ENCODE data around the gene TBC1D22A. TPM values are rescaled to one million over a fixed set of nuclear protein-coding genes. Genes with fewer than 3 reads are reported as not detected.

TBC1D22A gene
- total RNA-seq, 4 donors from 2014 or later: 31.2 to 111 (median 41.8) TPM

DNA sequence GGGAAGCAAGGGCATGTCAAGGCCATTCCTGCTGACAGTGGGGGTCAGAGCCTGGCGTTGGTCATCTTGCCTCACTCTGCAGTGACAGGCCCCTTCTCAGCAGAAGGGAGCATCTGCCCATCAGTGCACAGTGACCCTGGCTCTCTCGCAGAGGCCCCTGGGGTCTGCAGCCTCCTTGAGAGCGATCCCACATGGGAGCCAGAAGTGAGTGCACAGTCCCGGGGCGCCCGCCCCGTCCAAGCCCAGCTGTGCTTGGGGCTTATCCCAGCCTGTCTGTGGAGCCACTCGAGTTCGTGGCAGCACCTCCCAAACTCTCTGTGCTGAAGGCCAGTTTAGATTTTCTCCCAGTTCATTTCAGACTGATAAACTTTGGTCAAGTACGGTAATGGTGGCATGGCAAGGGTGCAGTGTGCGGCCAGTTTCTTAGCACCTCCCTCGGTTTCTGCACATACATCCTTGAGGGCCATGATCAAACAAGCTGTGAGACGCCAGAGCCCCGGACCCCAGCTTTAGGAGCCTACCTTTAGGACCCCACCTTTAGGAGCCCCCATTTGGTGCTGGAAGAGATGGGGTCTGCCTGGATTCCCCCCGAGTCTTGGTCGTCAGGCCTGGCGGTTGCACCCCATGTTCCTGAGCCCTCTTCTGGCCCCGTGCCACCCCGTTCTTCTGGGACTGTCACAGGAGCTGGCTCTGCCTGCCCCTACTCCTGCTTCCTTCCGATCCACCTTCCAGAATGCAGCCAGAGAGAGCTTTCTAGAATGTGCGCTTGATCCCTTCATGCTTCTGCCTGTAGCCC, 369.4 kb downstream of the TBC1D22A start:
- Histone ChIP-seq H3K4me3 (no peak overlapping the region), H3K9me3 (no peaks in the 10 kb centered on the region), H3K4me1 (peaks cover 0 to 11% (median 2%) of the 10 kb centered on the region in 4 donors), H3K27me3 (no peaks in the 10 kb centered on the region), H3K36me3 (no peaks in the 10 kb centered on the region), H3K27ac (no peak overlapping the region)
- 95% methylated on average over 21 of the region's 21 CpGs; no CpG with 5 or more reads in 1 of the 2 donors for WGBS, 2 donors (ENCODE audit: low coverage in 1 of 2)
- in situ Hi-C loops (cut with MboI; ENCODE audit: low pct_ligation_motif_present in 1 of 4, low pct_unique_long_range_greater_than_20kb in 1 of 4, low sequenced_read_pairs in 3 of 4) (no loop called here), intact Hi-C loops (cut with DNase I; ENCODE audit: low total_unique reads) (no loop called here)
- TF ChIP-seq POLR2A (IDR thresholded peaks at IDR 0.05) (no peak), EP300 (IDR thresholded peaks at IDR 0.05; ENCODE audit: low read depth) (no peak), POLR2AphosphoS5 (IDR thresholded peaks at IDR 0.05) (no peak)
- TF ChIP-seq, protein P1, sequence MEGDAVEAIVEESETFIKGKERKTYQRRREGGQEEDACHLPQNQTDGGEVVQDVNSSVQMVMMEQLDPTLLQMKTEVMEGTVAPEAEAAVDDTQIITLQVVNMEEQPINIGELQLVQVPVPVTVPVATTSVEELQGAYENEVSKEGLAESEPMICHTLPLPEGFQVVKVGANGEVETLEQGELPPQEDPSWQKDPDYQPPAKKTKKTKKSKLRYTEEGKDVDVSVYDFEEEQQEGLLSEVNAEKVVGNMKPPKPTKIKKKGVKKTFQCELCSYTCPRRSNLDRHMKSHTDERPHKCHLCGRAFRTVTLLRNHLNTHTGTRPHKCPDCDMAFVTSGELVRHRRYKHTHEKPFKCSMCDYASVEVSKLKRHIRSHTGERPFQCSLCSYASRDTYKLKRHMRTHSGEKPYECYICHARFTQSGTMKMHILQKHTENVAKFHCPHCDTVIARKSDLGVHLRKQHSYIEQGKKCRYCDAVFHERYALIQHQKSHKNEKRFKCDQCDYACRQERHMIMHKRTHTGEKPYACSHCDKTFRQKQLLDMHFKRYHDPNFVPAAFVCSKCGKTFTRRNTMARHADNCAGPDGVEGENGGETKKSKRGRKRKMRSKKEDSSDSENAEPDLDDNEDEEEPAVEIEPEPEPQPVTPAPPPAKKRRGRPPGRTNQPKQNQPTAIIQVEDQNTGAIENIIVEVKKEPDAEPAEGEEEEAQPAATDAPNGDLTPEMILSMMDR (IDR thresholded peaks at IDR 0.05): no peak
- no peak for DNase-seq

DNA sequence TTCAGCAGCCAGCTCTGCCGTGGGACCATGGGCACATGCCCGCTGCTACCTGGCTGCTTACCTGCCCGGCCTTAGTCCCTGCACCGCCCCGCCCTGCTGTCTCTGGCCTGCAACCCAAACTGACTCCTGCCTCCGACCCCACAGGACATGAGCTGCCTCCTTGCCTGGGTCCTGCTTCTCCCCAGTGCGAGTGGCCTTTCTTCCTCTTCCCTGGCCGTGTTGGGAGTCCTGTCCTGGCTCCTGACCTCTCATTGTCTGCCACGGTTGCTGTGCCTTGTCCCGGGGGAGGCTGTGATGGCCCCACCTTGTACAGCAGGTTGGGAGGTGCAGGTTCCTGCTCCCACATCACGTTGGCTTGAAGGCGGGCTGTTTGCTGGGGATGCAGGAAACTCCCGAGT, 370.0 kb downstream of the TBC1D22A start:
- intact Hi-C loops (cut with DNase I; ENCODE audit: low total_unique reads) (no loop called here), in situ Hi-C loops (cut with MboI; ENCODE audit: low pct_ligation_motif_present in 1 of 4, low pct_unique_long_range_greater_than_20kb in 1 of 4, low sequenced_read_pairs in 3 of 4) (no loop called here)
- Histone ChIP-seq H3K36me3 (no peaks in the 10 kb centered on the region), H3K9me3 (no peaks in the 10 kb centered on the region), H3K27me3 (no peaks in the 10 kb centered on the region), H3K4me3 (no peak overlapping the region), H3K4me1 (peaks cover 0 to 11% (median 2%) of the 10 kb centered on the region in 4 donors), H3K27ac (no peak overlapping the region)
- WGBS, 2 donors (ENCODE audit: low coverage in 1 of 2): 87% methylated on average over 12 of the region's 13 CpGs; no CpG with 5 or more reads in 1 of the 2 donors
- DNase-seq: no peak
- TF ChIP-seq, protein P1 (IDR thresholded peaks at IDR 0.05): no peak
- TF ChIP-seq POLR2AphosphoS5 (IDR thresholded peaks at IDR 0.05) (no peak), POLR2A (IDR thresholded peaks at IDR 0.05) (no peak), EP300 (IDR thresholded peaks at IDR 0.05; ENCODE audit: low read depth) (no peak)

DNA sequence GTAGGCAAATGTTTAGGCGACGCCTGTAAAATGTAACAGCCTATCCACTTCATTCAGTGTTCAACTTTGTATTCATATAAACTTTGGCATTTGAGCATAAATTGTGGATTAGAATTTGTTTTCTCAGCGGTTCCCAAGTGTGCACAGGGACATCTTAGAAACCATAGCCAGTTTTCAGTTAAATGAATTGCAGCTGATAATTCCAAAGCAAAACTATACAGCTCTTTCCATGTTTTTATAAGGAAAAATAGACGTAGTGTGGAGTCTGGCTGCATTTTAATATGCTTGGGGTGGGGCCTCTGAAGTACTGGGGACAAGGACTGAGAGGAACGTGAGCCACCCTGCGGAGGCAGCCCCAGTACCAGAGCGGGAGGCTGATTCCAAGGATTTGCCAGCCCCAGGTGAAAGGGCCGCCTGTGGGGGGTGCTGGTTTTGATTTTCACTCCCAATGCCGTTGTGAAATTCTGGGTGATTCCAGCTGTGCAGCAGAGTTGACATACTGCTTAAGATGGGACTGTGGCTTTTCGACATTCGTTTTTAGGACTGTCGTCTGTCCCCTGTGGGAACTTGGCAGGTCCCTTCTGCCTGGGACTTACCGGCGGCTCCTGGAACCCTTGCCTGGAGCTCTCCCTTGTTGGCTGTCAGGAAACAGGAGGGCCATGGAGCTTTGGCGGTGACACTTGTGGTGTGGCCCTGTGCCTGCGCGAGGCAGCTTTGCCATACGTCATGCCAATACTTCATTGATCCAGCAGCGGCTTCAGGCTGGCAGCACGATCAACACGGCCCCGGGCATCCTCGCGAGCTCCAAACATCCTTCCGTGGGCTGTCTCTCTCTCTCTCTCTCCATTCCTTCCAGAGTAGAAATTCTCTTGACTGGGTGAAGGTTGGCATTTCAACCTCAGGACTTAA, 370.9 kb downstream of the TBC1D22A start:
- no peaks in the 10 kb centered on the region for H3K27me3 ChIP-seq
- H3K36me3 ChIP-seq: no peaks in the 10 kb centered on the region
- intact Hi-C loops (cut with DNase I; ENCODE audit: low total_unique reads) (no loop called here), in situ Hi-C loops (cut with MboI; ENCODE audit: low pct_ligation_motif_present in 1 of 4, low pct_unique_long_range_greater_than_20kb in 1 of 4, low sequenced_read_pairs in 3 of 4) (no loop called here)
- 83 to 84% methylated on average over 9 to 25 of the region's 25 CpGs for WGBS, 2 donors (ENCODE audit: low coverage in 1 of 2)
- peaks cover 0 to 11% (median 2%) of the 10 kb centered on the region in 4 donors for H3K4me1 ChIP-seq
- H3K4me3 ChIP-seq: no peak overlapping the region
- no peaks in the 10 kb centered on the region for H3K9me3 ChIP-seq
- H3K27ac ChIP-seq: no peak overlapping the region
- TF ChIP-seq POLR2A (IDR thresholded peaks at IDR 0.05) (no peak), EP300 (IDR thresholded peaks at IDR 0.05; ENCODE audit: low read depth) (no peak), POLR2AphosphoS5 (IDR thresholded peaks at IDR 0.05) (no peak)
- TF ChIP-seq, protein P1 (IDR thresholded peaks at IDR 0.05): no peak
- DNase-seq: no peak

DNA sequence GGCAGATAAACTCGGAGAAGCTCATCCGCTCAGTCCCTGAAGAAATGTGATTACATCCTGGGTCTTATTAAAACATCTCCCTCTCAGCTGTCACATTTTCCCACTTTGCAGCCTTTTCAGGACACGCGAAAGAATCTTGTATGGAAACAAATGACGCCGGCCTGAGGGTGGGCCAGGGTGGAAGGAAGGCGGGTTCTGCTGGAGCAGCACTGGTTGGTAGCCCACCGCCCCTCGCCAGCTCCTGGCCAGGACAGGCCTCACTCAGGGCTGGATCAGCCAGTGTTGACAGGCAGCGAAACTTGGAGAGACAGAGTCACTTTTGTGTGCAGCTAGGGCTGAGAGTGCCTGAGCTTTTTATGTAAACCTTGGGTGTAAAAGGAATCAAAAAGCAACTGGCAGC, 371.8 kb downstream of the TBC1D22A start:
- H3K4me1 ChIP-seq: peaks cover 0 to 11% (median 2%) of the 10 kb centered on the region in 4 donors

More for the DNA sequence above, 371.8 kb downstream of the TBC1D22A start:
- intact Hi-C loops (cut with DNase I; ENCODE audit: low total_unique reads) (no loop called here), in situ Hi-C loops (cut with MboI; ENCODE audit: low pct_ligation_motif_present in 1 of 4, low pct_unique_long_range_greater_than_20kb in 1 of 4, low sequenced_read_pairs in 3 of 4) (no loop called here)
- H3K9me3 ChIP-seq: no peaks in the 10 kb centered on the region
- H3K27me3 ChIP-seq: no peaks in the 10 kb centered on the region
- H3K27ac ChIP-seq: no peak overlapping the region
- DNase-seq: no peak
- H3K36me3 ChIP-seq: no peaks in the 10 kb centered on the region
- TF ChIP-seq POLR2A (IDR thresholded peaks at IDR 0.05) (no peak), EP300 (IDR thresholded peaks at IDR 0.05; ENCODE audit: low read depth) (no peak), POLR2AphosphoS5 (IDR thresholded peaks at IDR 0.05) (no peak)
- TF ChIP-seq, protein P1 (IDR thresholded peaks at IDR 0.05): no peak
- 87 to 100% methylated on average over 2 to 10 of the region's 10 CpGs for WGBS, 2 donors (ENCODE audit: low coverage in 1 of 2)
- H3K4me3 ChIP-seq: no peak overlapping the region

Measured in transverse colon (tissue), 4 donors.